Tibial artery (tissue), 4 donors: ENCODE measurements around the gene NOTCH1.
"Not testable (repeated sequence)": the region's sequence is repeated elsewhere in the genome, so short reads cannot be mapped to it uniquely, and the experiment has no call there.

ENCODE experiments used
- DNase-seq, 2 donors: peaks; one replicate each; pipeline ENCODE4 v3.0.0-alpha.2; 2019
- H3K27ac ChIP-seq, 2 donors: fragments of 200-600 bp; sonication (generic) in 1 of 2; 1 replicate in 1 of 2; 2 replicates in 1 of 2; pipeline ENCODE4 v1.5.1; 2018 to 2019; ENCODE audit warnings: mild to moderate bottlenecking in 1 of 2
- H3K27me3 ChIP-seq, 2 donors: fragments of 200-600 bp; sonication (generic) in 1 of 2; one replicate each; pipeline versions ENCODE4 v1.5.1 to v1.6.0; 2016 to 2019
- H3K36me3 ChIP-seq, 3 donors: fragments of 200-600 bp; sonication (generic) in 2 of 3; one replicate each; pipeline ENCODE4 v1.5.1; 2016 to 2019; ENCODE audit warnings: mild to moderate bottlenecking in 2 of 3
- H3K4me1 ChIP-seq, 4 donors: fragments of 200-600 bp; sonication (generic) in 2 of 4; 1 replicate in 3 of 4; 2 replicates in 1 of 4; pipeline ENCODE4 v1.5.1; 2016 to 2019
- H3K4me3 ChIP-seq, 2 donors: fragments of 200-600 bp; sonication (generic) in 1 of 2; 1 replicate in 1 of 2; 2 replicates in 1 of 2; pipeline ENCODE4 v1.5.1; 2018 to 2019; ENCODE audit warnings: mild to moderate bottlenecking in 2 of 2
- H3K9me3 ChIP-seq, 3 donors: fragments of 200-600 bp; sonication (generic) in 1 of 3; one replicate each; pipeline ENCODE4 v1.5.1; 2016 to 2019
- intact Hi-C: fragments of 100-400 bp; cut with DNase I; formaldehyde crosslinking; loops from one replicate; pipeline ENCODE4 v1.15.0; 2023; ENCODE audit warnings: low total_unique reads
- TF ChIP-seq, protein P1 (sequence below), 2 experiments: fragments of 200-600 bp in 1 of 2; fragments of 450-650 bp in 1 of 2; IDR thresholded peaks; one replicate each; pipeline ENCODE4 v1.5.1; 2017 to 2019; ENCODE audit warnings: antibody characterized with exemption in 2 of 2, mild to moderate bottlenecking in 1 of 2, moderate library complexity in 1 of 2

NOTCH1 gene

DNA sequence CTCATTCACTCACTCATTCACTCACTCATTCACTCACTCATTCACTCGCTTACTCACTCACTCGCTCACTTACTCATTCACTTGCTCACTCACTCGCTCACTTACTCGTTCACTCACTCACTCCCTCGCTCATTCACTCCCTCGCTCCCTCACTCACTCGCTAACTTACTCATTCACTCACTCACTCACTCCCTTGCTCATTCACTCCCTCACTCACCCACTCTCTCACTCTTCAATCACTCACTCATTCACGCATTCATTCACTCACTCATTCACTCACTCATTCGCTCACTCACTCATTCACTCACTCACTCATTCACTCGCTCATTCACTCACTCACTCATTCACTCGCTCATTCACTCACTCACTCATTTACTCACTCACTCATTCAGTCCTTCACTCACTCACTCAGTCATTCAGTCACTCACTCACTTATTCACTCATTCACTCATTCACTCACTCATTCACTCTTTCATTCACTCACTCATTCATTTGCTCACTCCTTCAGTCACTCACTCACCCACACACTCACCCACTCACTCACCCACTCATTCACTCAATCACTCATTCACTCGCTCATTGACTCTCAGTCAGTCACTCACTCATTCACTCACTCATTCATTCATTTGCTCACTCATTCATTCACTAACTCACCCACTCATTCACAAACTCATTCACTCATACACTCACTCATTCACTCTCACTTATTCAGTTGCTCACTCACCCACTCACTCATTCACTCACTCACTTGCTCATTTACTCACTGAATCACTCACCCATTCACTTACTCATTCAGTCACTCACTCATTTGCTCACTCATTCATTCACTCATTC is 36.0 kb upstream of the NOTCH1 start:
- Histone ChIP-seq H3K36me3 (no peaks in the 10 kb centered on the region), H3K4me1 (peaks cover 0 to 8% (median under 1%) of the 10 kb centered on the region in 4 donors), H3K27me3 (peaks cover 0 to 8% of the 10 kb centered on the region in 2 donors), H3K9me3 (no peaks in the 10 kb centered on the region), H3K4me3 (no peak overlapping the region), H3K27ac (no peak overlapping the region)
- TF ChIP-seq, protein P1, sequence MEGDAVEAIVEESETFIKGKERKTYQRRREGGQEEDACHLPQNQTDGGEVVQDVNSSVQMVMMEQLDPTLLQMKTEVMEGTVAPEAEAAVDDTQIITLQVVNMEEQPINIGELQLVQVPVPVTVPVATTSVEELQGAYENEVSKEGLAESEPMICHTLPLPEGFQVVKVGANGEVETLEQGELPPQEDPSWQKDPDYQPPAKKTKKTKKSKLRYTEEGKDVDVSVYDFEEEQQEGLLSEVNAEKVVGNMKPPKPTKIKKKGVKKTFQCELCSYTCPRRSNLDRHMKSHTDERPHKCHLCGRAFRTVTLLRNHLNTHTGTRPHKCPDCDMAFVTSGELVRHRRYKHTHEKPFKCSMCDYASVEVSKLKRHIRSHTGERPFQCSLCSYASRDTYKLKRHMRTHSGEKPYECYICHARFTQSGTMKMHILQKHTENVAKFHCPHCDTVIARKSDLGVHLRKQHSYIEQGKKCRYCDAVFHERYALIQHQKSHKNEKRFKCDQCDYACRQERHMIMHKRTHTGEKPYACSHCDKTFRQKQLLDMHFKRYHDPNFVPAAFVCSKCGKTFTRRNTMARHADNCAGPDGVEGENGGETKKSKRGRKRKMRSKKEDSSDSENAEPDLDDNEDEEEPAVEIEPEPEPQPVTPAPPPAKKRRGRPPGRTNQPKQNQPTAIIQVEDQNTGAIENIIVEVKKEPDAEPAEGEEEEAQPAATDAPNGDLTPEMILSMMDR (IDR thresholded peaks at IDR 0.05) = no peak
- no peak for DNase-seq
- intact Hi-C loops = no loop called here

DNA sequence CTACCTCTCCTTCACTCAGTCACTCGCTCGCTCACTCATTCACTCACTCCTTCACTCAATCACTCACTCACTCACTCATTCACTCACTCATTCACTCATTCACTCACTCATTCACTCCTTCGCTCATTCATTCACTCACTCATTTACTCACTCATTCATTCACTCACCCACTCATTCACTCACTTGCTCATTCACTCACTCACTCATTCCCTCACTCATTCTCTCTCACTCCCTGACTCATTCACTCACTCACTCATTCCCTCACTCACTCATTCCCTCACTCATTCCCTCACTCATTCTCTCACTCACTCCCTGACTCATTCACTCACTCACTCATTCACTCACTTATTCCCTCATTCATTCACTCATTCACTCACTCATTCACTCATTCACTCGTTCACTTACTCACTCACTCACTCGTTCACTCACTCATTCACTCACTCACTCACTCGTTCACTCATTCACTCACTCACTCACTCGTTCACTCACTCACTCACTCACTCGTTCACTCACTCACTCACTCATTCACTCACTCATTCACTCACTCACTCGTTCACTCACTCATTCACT is 33.9 kb upstream of the NOTCH1 start:
- intact Hi-C loops = loop anchor here (10.0 kb wide), 1 partner anchor 45 kb away; no protein-coding TSS in a partner anchor
- H3K36me3 ChIP-seq = not testable (repeated sequence)

DNA sequence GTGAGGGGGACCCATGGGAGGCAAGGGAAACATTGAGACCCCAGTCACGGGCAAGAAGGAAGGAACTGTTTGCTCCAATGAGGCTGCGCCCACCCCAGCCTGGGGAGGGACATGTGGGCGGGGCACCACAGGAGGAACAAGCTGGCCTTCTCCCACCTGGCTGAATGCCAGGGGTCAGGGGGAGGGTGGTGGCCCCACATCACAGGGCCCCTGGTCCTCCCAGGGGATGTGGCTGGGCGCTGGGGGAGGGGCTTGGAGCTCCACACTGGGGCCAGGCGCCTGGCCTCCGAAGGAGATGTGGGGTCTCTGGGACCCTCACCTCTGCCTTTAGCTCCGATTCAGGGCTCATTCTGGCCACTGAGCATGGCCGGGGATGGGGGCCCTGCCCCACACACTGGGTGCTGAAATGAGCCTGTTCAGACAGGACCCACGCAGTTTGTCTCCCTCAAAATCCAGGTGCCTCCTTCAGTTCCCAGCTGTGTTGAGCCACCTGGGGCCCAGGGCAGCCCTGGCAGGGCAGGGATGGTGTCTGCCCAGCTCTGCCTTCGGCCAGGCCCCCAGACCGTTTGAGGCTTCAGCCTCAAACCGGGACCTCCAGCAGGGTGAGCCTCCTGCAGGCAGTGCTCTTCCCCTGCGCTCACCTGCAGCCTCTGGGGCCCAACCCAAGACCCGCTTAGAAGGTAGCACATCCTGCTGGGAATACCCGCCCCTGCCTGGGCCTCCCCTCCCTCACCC is 33.2 kb upstream of the NOTCH1 start:
- TF ChIP-seq, protein P1 (IDR thresholded peaks at IDR 0.05) = no peak
- intact Hi-C loops = loop anchor here (10.0 kb wide), 1 partner anchor 46 kb away; no protein-coding TSS in a partner anchor
- no peak for DNase-seq
- H3K27me3 ChIP-seq = no peaks in the 10 kb centered on the region
- H3K9me3 ChIP-seq = no peaks in the 10 kb centered on the region
- no peak overlapping the region for H3K4me3 ChIP-seq
- peaks cover 0 to 23% (median 14%) of the 10 kb centered on the region in 4 donors for H3K4me1 ChIP-seq
- H3K27ac ChIP-seq = no peak overlapping the region
- H3K36me3 ChIP-seq = no peaks in the 10 kb centered on the region

More for the DNA sequence above, 33.9 kb upstream of the NOTCH1 start:
- not testable (repeated sequence) for H3K4me3 ChIP-seq, H3K27me3 ChIP-seq, H3K27ac ChIP-seq, DNase-seq, H3K9me3 ChIP-seq
- H3K4me1 ChIP-seq = peaks cover 0 to 23% (median 14%) of the 10 kb centered on the region in 4 donors

DNA sequence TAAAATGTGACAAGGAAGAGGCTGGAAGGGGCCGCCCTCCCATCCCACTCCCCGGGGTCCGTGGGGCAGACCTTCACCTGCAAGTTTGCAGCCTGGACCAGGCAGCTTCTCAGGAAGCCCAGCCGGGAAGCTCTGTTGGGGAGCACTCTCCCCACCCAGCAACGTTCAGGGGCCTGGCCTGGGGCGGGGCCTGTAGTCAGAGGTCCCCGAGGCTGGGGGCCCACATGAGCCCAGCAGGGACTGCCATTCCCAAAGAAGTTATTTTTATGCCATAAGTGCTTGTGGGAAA is 32.7 kb upstream of the NOTCH1 start:
- TF ChIP-seq, protein P1 (IDR thresholded peaks at IDR 0.05) = no peak
- H3K27me3 ChIP-seq = no peaks in the 10 kb centered on the region
- H3K9me3 ChIP-seq = no peaks in the 10 kb centered on the region
- no peak overlapping the region for H3K27ac ChIP-seq
- no peak for DNase-seq
- no peaks in the 10 kb centered on the region for H3K36me3 ChIP-seq
- intact Hi-C loops = loop anchor here (10.0 kb wide), 1 partner anchor 46 kb away; no protein-coding TSS in a partner anchor
- H3K4me3 ChIP-seq = no peak overlapping the region
- H3K4me1 ChIP-seq = peaks cover 0 to 23% (median 14%) of the 10 kb centered on the region in 4 donors

DNA sequence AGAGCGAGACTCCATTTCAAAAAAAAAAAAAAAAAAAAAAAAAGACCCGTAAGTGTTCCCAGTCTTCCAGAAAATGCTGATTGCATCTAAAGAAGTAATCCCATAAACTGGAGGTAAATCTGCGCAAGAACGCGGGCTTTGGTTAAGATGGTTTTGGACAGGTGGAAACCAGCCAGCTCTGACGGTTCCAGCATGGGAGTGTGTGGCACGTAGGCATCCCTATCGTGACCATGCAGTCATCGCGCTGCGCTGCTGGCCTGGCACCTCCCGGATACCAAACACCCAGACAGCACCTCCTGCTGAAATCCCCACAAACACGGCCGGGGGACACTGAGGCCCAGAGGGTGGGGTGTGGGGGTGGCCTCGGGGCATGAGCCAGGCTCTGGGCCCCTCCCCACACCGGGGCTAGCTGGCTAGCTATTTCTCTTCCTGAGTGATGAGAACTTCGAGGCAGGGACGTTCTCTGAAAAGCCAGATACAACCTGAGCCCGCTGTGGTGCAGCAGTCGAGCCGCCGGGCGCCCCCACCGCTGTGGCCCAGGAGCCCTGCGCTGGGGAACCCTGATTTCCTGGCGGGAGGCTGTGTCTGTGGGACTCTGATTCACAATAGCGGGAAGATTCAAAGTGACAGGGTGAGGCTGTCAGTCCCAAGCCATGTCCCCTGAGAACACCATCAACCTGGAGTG is 32.2 kb upstream of the NOTCH1 start:
- no peak for DNase-seq
- Histone ChIP-seq H3K27me3 (no peaks in the 10 kb centered on the region), H3K4me3 (no peak overlapping the region), H3K9me3 (no peaks in the 10 kb centered on the region), H3K4me1 (peaks cover 0 to 23% (median 14%) of the 10 kb centered on the region in 4 donors), H3K27ac (no peak overlapping the region), H3K36me3 (no peaks in the 10 kb centered on the region)
- TF ChIP-seq, protein P1 (IDR thresholded peaks at IDR 0.05) = no peak
- intact Hi-C loops = loop anchor here (10.0 kb wide), 1 partner anchor 47 kb away; no protein-coding TSS in a partner anchor
